HG03457 (cell line): Measurements from ENCODE around the gene PTPRN2.

Source experiments
- ATAC-seq: cut with Tn5 transposase; IDR thresholded peaks from one replicate; pipeline ENCODE4 v1.9.1; 2021; ENCODE audit warnings: moderate number of reproducible peaks; ENCODE audit not compliant: unreplicated experiment

Gene PTPRN2

DNA sequence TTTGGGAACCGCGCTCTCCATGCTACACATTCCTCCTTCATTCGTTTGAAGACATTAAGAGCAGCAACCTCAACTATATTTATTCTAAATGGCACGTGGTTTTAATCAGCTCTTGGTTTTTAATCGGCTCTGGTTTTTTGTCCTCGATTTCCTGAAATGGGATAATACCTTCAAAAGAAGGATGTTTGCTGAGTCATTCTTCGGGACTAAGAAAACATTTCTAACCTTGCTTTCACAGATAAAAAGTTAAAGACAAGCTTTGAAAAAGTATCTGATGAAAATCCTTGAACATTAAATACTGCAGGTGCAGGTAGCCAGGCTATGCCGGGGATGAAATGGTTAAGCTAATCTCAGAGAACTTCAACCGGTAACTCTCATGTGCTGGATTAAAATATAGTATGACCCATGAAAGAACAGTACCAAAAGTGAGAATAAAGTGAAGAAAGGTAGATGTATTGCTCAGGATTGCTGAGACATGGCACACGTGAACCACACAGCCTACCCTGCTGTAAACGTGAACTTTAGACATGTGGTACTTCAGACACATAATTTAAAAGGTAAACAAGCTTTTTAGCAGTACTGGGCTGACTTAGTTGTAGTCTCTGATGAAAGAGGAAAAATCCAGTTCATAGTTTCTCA is 89.1 kb downstream of the PTPRN2 start:
- no peak for ATAC-seq

DNA sequence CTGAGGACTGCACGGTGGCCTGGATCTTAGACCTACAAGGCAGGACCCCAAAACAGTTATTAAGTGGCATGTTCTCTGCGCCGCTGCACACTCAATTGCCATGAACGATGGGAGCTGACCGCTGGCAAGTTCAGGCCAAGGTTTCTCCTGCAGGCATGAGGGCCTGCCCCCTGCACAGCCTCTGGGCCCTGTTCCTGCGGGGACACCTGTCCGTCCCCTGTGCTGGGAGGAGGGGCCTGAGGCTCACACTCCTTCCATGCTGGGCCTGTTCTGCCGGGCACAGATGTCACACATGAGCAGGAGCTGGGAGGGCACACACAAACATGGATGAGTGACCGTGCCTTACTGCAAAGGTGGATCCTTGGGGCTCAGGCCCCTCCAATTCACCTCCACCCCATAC is 90.0 kb downstream of the PTPRN2 start:
- ATAC-seq, result no peak

DNA sequence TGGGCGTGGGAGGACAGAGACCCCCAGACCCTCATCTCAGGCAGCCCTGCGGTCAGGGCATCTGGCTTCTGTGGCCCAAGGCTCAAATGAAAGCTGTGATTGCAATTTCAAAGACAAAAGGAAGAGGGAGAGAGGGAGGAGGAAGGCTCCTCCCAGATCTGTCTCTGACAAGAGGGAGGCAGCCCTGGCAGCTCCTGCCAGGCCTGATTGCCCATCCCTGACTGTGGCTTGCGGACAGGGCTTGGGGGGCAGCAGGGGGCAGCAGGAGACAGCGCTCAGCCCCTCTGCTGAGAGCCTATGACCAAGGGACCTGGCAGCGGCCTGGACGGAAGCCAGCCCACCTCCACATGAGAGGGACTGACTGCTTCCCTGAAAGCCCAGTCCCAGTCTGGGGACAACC is 91.8 kb downstream of the PTPRN2 start:
- no peak for ATAC-seq

DNA sequence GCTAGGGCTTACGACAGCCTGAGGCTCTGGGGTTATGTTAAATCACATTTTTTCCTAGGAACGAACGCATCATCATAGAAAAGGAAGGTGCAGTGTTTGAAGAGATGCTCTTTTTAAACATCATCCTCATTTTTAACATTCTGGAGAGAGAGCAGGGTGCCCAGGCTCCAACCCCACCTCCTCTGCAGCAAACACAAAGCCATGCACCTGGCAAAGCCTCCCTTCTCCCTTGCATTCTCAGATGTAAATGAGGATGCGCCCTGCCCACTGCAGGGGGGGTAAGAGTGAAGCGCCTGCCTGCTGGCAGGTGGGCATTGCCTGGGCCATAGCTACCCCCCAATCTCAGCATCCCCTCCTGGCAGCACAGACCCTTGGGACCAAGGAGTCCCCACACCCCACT is 92.4 kb downstream of the PTPRN2 start:
- no peak for ATAC-seq

DNA sequence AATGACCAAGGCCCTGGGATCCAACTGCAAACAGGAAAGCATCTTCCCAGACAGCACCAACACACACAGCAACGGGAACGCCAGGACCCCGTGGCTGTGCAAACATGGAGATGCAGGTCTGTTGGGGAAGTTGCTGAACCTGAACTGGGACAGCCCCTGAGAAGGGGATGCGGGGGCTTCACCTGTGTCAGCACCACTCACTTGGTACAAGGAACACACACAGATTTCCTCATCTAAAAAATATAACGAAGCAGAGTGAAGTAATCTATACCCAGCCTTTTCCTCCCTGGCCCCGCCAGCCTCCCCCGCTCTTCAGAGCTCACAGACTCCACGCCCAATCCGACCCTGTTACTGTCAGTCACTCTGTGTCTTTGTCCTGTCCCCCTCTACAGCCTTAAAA is 93.0 kb downstream of the PTPRN2 start:
- ATAC-seq, result no peak

DNA sequence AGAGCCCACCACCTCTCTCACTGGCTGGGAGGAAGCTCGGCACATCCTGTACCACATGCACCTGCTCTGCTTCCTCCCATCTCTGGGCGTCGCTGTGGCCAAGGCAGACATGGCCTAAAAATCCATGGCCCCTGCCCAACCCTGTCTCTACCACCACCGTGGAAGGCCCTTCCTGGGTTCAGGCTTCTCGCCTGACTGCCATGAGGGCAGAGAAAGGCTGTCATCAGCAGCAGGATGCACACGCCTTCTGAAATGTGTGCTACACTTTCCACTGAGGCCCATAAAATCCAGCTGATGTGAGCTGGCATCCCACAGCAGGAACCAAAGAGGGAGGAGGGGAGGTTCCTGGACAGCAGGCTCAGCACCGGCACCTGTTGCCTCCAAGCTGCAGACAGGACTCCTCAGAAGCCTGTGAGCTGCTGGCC is 93.4 kb downstream of the PTPRN2 start:
- ATAC-seq, result no peak

DNA sequence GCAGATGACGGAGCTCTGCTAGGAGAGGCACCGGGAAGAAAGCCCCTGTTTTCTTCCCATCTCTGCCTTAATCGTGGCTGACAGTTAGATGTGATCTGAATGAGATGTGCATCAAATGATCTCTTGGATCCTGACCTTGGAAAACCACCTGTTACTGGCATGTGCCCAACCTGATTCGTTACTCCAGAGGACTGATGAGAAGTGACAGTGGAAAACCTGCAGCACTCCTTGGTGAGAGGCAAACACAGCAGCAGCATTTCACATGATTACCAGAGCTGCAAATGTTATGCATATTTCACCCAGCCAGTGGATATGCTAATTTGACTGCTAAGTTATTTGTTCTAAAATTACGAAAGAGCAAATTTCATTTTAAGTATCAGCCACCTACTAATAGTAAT is 95.3 kb downstream of the PTPRN2 start:
- ATAC-seq, result no peak

DNA sequence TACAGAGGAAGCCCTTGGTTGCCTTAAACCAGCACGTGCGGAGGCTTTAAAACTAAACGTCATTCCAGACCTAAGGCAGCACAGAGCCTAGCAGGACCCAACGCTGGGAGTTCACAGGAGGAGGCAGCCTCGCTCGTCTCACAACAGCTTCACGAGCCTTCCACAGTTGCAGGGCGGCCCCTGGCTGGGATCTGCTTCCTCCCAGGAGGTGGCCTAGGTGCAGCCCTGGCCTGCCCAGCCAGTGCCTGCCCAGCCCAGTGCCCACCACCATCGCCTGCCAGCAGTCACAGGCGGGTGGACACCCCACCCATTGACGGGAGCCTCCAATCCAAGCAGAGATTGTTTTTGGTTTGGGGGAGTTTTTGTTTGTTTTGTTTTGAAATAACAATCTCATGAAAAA is 96.5 kb downstream of the PTPRN2 start:
- ATAC-seq, result no peak

DNA sequence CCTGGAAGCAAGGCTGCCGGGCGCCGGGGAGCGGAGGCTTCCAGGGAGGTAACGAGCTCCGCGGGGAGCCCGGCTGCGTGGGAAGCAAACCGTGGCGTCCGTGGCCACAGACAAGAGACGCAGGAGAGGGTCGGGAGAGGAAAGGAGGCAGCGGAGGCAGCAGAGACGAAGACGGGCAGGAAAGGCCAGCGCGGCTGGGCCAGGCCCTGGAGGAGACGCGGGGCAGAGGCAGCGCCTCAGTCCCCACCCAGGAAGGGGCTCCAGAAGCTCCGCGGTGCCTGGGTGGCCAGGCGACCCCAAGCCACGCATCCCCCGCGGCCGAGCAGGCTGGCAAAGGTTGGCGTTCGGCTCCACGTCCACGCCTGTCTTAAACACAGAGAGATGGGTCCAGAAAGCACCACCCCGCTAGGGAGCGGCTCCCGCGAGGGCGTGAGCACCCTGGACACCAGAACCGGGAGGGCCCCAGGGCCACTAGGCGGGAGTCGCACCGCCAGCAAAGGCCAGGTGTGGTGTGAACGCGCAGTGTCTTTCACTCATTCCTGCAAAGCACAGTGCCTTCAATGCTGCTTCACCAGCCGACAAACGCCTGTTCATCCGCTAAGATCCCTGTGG is 97.3 kb downstream of the PTPRN2 start:
- no peak for ATAC-seq

DNA sequence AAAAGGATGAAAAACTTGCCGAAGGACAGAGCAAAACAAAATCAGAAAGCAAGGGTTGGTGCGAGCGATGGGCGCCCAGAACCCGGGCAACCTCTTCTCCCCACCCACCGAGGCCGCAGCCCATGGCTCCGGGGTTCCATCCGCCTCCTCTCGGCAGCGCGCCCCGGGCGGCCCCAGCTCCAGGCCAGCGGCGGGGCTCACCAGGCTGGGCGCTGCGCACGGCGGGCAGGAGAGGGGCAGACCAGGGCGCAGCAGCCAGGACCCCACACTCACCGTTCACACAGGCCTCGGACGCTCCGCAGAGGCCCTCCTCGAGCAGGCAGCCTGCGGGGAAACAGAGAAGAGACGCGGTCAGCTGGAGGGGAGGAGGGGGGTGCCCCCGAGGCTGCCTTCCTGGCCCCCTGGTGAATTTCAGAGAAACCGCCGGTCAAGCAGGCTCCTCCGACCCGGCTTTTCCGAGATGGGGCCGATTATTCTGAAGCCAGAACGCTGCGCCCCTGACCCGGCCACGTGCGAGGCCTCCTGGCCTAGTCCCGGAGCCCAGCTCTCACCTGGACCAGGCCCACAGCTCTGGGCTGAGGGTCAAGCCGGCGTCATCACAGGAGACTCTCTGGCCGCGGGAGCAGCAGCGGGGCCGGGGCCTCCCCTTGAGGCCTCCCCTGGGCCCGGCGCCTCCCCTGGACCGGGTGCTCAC is 98.0 kb downstream of the PTPRN2 start:
- ATAC-seq, result no peak

DNA sequence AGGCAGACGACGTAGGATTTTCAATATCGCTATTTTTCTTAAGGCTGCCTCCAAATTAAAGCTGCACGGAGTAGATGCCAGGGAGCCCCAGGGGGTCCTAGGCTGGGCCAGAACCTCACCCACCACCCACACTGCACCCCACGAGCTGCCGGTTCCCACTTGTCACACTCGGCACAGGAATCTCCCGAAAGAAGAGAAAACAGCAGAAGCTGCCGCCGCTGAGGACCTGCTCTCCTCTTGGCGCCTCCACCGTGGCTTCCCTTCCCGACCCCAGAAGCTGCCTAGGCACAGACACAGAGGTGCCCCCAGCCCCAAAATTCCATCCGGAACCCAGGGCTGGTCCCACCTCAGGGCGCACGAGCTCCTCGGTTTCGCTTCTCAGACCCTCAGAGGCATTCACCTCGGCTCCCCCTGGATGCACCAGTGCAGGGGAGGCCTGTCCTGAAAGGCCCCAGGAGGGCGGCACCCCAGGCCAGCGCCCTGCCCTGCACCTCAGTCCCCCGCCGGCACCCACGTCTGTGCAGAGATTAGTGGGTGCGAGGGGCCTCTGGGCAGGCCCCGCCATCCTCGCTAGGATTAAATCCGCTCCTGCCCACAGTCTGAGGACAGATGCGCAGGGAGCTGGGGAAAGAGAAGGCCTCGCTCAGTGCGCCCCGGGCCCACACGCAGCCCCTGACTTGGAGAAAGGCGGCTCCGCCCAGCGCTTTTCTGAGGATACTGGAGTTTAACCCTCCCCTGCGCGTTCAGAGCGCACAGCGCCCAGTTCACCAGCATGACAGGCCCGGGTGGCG is 99.2 kb downstream of the PTPRN2 start:
- no peak for ATAC-seq

DNA sequence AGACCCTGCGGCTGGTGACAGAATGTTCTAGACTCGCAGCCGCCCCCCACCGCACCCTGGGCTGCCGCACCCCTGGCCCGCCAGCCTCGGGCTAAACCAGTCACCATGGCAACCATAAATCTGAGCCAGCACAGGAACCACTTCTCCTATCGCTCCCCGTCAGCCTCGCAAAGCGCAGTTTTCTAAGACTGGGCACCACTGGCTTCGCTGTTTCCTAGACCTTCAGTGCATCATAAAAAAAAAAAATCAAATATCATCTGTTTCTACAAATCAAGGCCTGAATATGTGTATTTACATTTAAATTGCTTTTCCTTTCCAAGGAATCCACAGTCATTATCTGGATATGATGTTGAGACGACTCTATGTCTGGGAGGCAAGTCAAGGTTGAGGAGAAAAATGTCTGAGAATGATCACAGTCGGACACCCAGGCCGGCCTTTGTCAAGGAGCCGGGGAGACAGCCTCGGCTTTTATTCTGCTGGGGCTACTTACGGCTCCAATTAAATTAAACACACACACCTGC is 99.9 kb downstream of the PTPRN2 start:
- ATAC-seq, result no peak

DNA sequence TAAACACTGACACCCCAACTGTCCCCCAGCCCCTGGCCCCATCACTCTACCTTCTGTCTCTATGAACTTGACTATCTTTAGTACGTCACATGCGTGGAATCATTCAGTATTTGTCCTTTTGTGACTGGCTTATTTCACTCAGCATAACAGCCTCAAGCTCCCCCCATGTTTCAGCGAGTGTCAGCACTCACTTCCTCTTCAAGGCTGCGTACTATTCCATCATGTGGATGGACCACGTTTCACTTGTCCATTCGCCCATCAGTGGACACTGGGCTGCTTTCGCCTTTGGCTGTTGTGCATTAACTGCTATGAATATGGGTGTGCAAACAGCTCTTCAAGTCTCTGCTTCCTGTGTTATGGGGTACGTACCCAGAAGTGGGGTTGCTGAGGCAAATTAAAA is 100.7 kb downstream of the PTPRN2 start:
- ATAC-seq, result no peak

DNA sequence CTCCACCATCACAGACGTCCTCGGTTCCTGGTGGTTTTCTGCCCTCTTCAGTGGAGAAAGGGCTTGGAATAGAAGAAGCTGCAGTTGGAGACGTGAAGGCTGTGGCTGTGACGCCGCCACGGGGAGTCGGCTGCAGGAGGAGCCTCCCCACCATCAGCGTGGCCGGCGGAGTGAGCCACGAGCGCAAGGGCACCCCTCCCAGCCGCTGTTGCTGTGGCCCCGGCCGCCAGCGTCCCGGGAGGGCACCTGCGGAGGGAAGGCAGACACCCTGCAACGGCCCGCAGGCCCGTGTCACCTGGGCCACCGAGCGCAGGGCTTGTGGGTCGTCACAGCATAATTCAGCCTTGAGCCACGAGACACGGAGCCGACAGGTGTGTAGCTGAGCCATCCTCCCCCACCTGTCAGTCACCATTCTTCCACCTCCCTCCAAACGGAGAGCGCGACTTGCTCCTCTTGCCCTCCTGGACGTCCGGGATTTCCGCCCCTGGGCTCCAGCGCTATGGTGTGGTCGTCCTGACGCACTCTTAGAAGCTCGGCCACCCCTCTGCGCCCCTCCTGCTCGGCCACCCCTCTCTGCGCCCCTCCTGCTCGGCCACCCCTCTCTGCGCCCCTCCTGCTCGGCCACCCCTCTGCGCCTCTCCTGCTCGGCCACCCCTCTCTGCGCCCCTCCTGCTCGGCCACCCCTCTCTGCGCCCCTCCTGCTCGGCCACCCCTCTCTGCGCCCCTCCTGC is 102.7 kb downstream of the PTPRN2 start:
- no peak for ATAC-seq

DNA sequence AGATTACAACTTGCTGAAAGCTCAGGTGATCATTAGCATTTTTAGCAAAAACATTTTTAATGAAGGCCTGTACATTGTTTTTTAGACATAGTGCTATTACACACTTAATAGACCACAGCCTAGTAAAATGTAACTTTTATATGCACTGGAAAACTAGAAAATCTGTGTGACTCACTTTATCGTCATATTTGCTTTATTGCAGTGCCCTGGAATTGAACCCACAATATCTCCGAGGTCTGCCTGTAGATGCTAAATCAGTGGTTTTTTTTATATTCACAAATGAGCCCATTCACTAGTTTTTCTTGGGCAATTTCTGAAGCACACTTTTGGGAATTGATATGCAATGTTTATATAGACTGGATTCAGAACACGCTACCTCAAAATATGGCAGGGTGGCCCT is 105.1 kb downstream of the PTPRN2 start:
- no peak for ATAC-seq

DNA sequence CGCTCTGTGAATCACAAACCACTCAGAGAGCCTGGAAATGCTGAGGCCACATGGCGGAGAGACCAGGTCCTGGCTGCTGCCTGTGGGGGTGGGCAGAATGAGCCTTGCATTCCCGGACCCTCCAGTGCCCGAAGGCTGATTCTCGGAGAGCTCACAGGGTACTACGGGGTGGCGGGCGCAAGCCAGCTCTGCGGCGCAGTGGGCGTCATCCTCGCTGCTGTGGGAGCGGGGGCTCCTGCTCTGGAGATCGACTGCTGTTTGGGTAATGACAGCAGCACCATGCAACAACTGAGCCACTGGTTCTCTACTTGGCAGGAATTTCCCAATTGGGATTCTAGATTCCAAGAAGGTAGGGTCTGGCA is 108.0 kb downstream of the PTPRN2 start:
- no peak for ATAC-seq

DNA sequence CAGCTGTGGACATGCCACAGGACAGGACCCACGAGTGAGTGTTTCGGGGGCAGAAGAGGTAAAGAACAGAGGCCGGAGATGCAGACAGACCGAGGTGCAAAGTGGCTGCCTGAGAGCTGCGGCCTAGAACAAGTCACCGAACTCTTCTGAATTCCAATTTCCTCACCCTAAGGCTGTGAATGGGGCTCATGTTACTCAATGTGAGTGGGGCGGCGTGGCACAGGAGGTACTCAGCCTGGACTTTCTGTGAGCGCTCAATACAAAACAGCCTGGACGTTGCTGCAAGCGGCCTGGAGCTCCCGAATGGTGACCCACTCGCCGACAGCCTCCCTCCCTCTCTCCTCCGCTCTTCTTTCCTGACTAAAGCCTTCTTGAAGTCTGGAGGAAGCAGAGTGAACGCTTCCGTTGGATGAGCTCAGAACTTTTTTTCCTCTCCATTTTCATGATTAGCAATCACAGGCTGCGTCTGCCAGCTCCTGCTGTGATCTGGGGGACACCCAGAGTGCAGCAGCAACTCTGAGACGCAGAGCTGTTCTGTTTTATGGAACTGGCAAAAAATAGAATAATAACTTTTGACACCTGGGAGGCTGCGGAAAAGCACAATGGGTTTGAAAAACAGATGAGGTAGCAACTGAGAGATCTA is 108.5 kb downstream of the PTPRN2 start:
- no peak for ATAC-seq

DNA sequence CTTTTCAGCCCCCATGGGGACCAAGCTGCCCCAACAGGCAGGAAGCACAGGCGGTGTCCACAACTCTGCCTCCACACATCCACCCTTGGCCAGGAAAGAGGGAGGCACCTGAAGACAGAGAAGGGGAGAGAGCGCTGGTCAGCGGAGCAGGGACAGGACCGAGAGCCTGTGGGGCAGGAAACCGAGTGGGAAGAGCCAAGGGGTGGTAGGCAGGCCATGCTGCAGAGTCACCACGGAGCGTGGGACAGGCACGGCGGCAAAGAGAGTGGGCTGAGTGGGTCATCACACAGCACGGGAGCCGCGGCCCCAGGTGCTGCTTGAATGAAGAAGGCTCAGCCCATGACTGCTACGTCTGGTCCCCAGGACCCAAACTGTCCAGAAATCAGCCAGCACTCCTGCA is 109.8 kb downstream of the PTPRN2 start:
- no peak for ATAC-seq

DNA sequence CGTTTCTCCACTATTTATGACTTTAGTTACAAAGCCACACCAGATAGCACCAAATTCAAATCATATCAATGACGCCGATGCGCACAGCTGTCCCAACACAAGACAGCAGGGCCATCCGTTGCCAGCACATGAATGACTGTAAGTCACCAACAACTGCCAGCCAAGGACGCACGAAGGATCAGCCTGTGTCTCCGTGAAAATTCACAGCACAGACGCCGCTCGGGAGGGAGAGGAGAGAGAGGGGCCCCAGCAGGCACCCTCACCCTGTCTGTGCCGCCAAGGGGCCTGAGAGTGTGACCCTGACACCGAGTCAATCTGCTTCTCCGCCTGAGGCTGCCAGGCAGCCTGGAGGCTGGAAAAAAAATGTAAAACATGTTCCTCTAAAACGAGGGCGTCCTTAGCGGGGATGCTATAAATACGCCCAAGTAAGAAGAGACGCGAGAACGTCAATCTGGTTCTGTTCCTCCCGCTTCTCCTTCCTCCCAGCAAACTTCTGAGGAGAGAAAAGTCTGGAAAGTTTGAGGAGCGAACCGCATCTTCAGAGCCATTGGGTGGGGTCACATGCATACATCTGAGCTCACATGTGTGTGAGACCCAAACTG is 111.2 kb downstream of the PTPRN2 start:
- no peak for ATAC-seq

DNA sequence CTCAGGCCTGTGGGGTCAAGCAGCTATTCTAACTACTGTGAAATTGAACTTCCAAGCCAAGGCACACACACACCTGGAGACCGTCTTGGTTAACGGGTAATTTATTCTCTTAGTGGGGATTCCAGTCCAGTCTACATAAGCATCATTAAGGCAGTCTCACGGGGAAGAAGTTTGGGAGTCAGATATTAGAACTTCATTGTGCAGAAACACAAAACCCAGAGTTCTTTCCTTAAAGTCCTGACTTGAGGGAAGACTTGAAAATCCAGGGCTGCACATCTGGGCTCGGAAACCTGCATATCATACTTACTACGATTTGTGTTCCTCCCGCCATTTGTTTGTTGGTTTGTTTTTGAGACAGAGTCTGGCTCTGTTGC is 112.0 kb downstream of the PTPRN2 start:
- ATAC-seq, result no peak
